ENCODE results near the gene HAUS7.

Gene HAUS7

GRCh38 chrX:153443476-153444332 is 26.7 kb downstream of the HAUS7 start:
- H3K27ac ChIP-seq: no peak overlapping the region
- TF ChIP-seq CTCF (conservative IDR thresholded peaks at IDR 0.05): no peak
- TF ChIP-seq ZFX (IDR thresholded peaks at IDR 0.05): no peak

- TF ChIP-seq CTCF (conservative IDR thresholded peaks at IDR 0.05) (no peak), ZFX (IDR thresholded peaks at IDR 0.05) (no peak)
- no peak overlapping the region for H3K27ac ChIP-seq
Observed at GRCh38 chrX:153442463-153442862, 27.9 kb downstream of the HAUS7 start.

- TF ChIP-seq CTCF (conservative IDR thresholded peaks at IDR 0.05) (no peak), ZFX (IDR thresholded peaks at IDR 0.05) (no peak)
Observed at GRCh38 chrX:153441981-153442380, 28.4 kb downstream of the HAUS7 start.

GRCh38 chrX:153441296-153441695 is 29.1 kb downstream of the HAUS7 start:
- H3K27ac ChIP-seq: no peak overlapping the region
- TF ChIP-seq ZFX (IDR thresholded peaks at IDR 0.05): no peak
- no peak for TF ChIP-seq CTCF (conservative IDR thresholded peaks at IDR 0.05)

More at GRCh38 chrX:153441981-153442380, 28.4 kb downstream of the HAUS7 start:
- H3K27ac ChIP-seq: no peak overlapping the region

GRCh38 chrX:153440556-153441135 is 29.7 kb downstream of the HAUS7 start:
- no peak overlapping the region for H3K27ac ChIP-seq
- TF ChIP-seq ZFX (IDR thresholded peaks at IDR 0.05) (no peak), CTCF (conservative IDR thresholded peaks at IDR 0.05) (no peak)

GRCh38 chrX:153439977-153440376 is 30.4 kb downstream of the HAUS7 start:
- TF ChIP-seq ZFX (IDR thresholded peaks at IDR 0.05) (no peak), CTCF (conservative IDR thresholded peaks at IDR 0.05) (no peak)
- no peak overlapping the region for H3K27ac ChIP-seq

- TF ChIP-seq CTCF (conservative IDR thresholded peaks at IDR 0.05) (no peak; the same call in 1 of the 2 replicates), ZFX (IDR thresholded peaks at IDR 0.05) (no peak)
- no peak overlapping the region for H3K27ac ChIP-seq
Observed at GRCh38 chrX:153438532-153438931, 31.8 kb downstream of the HAUS7 start.

Measured in C4-2B (cell line).